Measurements from ENCODE around the gene DHFR. TPM values are rescaled to one million over a fixed set of nuclear protein-coding genes. Genes with fewer than 3 reads are reported as not detected.

Gene DHFR
- total RNA-seq, 2 donors from 2014 or later, result 48.6 to 58.5 TPM

GRCh38 chr5:80698369-80698768 lies 43.6 kb upstream of the DHFR start:
- peaks cover 4% of the 10 kb centered on the region for H3K4me1 ChIP-seq (ENCODE audit: control insufficient read depth, insufficient read depth, low read length)
- H3K27ac Mint-ChIP-seq, result no peak overlapping the region
- DNase-seq, result no peak
- H3K4me3 Mint-ChIP-seq, result no peak overlapping the region
- peaks cover 3% of the 10 kb centered on the region for H3K36me3 Mint-ChIP-seq (ENCODE audit: low read depth)
- WGBS, 2 experiments (ENCODE audit: insufficient coverage in 1 of 2, insufficient read length in 1 of 2), result 67 to 77% methylated on average over 3 to 5 of the region's 5 CpGs
- TF ChIP-seq CTCF (conservative IDR thresholded peaks at IDR 0.05), result no peak
- H3K9me3 ChIP-seq (ENCODE audit: control insufficient read depth, low read length), result no peaks in the 10 kb centered on the region
- no peak overlapping the region for H3K27ac ChIP-seq (ENCODE audit: low read depth, low read length)
- peaks cover 9% of the 10 kb centered on the region for H3K36me3 ChIP-seq (ENCODE audit: control insufficient read depth, insufficient read depth, low read length)
- peaks cover 7% of the 10 kb centered on the region for H3K4me1 Mint-ChIP-seq
- H3K27me3 ChIP-seq (ENCODE audit: control insufficient read depth, insufficient read depth, low read length, poor library complexity, severe bottlenecking), result no peaks in the 10 kb centered on the region
- no peak overlapping the region for H3K4me3 ChIP-seq (ENCODE audit: low read length)
- no peaks in the 10 kb centered on the region for H3K27me3 Mint-ChIP-seq (ENCODE audit: insufficient read depth)
- H3K9me3 Mint-ChIP-seq, result no peaks in the 10 kb centered on the region
- no peak overlapping the region for H3K9ac ChIP-seq (ENCODE audit: extremely low read depth, low read length, poor library complexity, severe bottlenecking)

- H3K27me3 Mint-ChIP-seq (ENCODE audit: insufficient read depth), result no peaks in the 10 kb centered on the region
- peaks cover 5% of the 10 kb centered on the region for H3K4me1 Mint-ChIP-seq
- no peak overlapping the region for H3K27ac Mint-ChIP-seq
- WGBS, 2 experiments (ENCODE audit: insufficient coverage in 1 of 2, insufficient read length in 1 of 2), result 93 to 100% methylated on average over 1 to 2 of the region's 3 CpGs
- Histone ChIP-seq H3K4me3 (ENCODE audit: low read length) (no peak overlapping the region), H3K9me3 (ENCODE audit: control insufficient read depth, low read length) (no peaks in the 10 kb centered on the region), H3K36me3 (ENCODE audit: control insufficient read depth, insufficient read depth, low read length) (peaks cover 9% of the 10 kb centered on the region), H3K27me3 (ENCODE audit: control insufficient read depth, insufficient read depth, low read length, poor library complexity, severe bottlenecking) (no peaks in the 10 kb centered on the region), H3K9ac (ENCODE audit: extremely low read depth, low read length, poor library complexity, severe bottlenecking) (no peak overlapping the region), H3K4me1 (ENCODE audit: control insufficient read depth, insufficient read depth, low read length) (peaks cover 2% of the 10 kb centered on the region), H3K27ac (ENCODE audit: low read depth, low read length) (no peak overlapping the region)
- TF ChIP-seq CTCF (conservative IDR thresholded peaks at IDR 0.05), result no peak
- DNase-seq, result no peak
- no peaks in the 10 kb centered on the region for H3K9me3 Mint-ChIP-seq
- peaks cover 3% of the 10 kb centered on the region for H3K36me3 Mint-ChIP-seq (ENCODE audit: low read depth)
- H3K4me3 Mint-ChIP-seq, result no peak overlapping the region
These were observed 42.3 kb upstream of the DHFR start for GRCh38 chr5:80697100-80697499.

DNA sequence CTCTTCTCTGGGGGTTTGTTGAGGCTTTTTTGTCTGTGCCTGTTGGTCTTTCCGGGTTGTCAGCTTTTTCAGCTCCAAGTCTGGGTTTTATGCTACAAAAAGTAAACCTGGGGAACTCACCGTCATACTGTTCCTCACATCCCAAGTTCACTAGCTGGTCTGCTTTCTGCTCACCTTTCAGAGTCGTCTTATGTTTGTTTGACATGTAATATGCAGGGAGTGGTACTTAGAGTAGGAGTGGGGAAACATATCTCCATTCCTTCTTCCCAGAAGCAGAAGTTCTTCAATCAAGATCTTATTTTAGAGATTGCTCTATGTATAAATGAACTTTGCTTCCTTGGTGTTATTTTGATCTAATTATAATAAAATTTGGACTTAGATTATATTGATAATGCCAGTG lies 41.7 kb upstream of the DHFR start:
- no peaks in the 10 kb centered on the region for H3K9me3 Mint-ChIP-seq
- peaks cover 3% of the 10 kb centered on the region for H3K36me3 Mint-ChIP-seq (ENCODE audit: low read depth)

More for the DNA sequence above, 41.7 kb upstream of the DHFR start:
- Histone ChIP-seq H3K27me3 (ENCODE audit: control insufficient read depth, insufficient read depth, low read length, poor library complexity, severe bottlenecking) (no peaks in the 10 kb centered on the region), H3K36me3 (ENCODE audit: control insufficient read depth, insufficient read depth, low read length) (peaks cover 9% of the 10 kb centered on the region), H3K4me1 (ENCODE audit: control insufficient read depth, insufficient read depth, low read length) (no peaks in the 10 kb centered on the region), H3K4me3 (ENCODE audit: low read length) (no peak overlapping the region), H3K9ac (ENCODE audit: extremely low read depth, low read length, poor library complexity, severe bottlenecking) (no peak overlapping the region), H3K9me3 (ENCODE audit: control insufficient read depth, low read length) (no peaks in the 10 kb centered on the region), H3K27ac (ENCODE audit: low read depth, low read length) (no peak overlapping the region)
- no peak for TF ChIP-seq CTCF (conservative IDR thresholded peaks at IDR 0.05)
- H3K27ac Mint-ChIP-seq, result no peak overlapping the region
- 94% methylated on average over 2 of the region's 3 CpGs; no CpG with 5 or more reads in 1 of the 2 experiments for whole genome bisulfite sequencing, 2 experiments (ENCODE audit: insufficient coverage in 1 of 2, insufficient read length in 1 of 2)
- no peak overlapping the region for H3K4me3 Mint-ChIP-seq
- no peak for DNase-seq
- H3K4me1 Mint-ChIP-seq, result peaks cover 1% of the 10 kb centered on the region
- H3K27me3 Mint-ChIP-seq (ENCODE audit: insufficient read depth), result no peaks in the 10 kb centered on the region
